GM06990 (cell line): ENCODE data around the gene CCDC38.

Source experiments
- DNase-seq: peaks from one replicate; pipeline ENCODE4 v3.0.0-alpha.2; 2011; ENCODE audit not compliant: insufficient read length; ENCODE audit errors: extremely low read depth
- H3K27me3 ChIP-seq: replicated peaks from 2 replicates; pipeline ENCODE4 v1.6.0; 2011; ENCODE audit warnings: low read length; ENCODE audit not compliant: control insufficient read depth, insufficient read depth
- H3K36me3 ChIP-seq: 2 replicates; pipeline ENCODE4 v1.5.1; 2011; ENCODE audit warnings: low read length; ENCODE audit not compliant: control insufficient read depth, insufficient read depth
- H3K4me3 ChIP-seq: replicated peaks from 2 replicates; pipeline ENCODE4 v1.5.1; 2011; ENCODE audit warnings: low read depth, mild to moderate bottlenecking, control low read depth, low read length
- CTCF ChIP-seq: IDR thresholded peaks from 2 replicates; pipeline ENCODE4 v1.5.1; 2011; ENCODE audit warnings: low read length, control low read depth, mild to moderate bottlenecking, inconsistent platforms; ENCODE audit not compliant: insufficient read depth, poor library complexity, severe bottlenecking

The CCDC38 gene

GRCh38 chr12:95919110-95919509 lies 23.3 kb downstream of the CCDC38 start:
- DNase-seq: no peak
- TF ChIP-seq CTCF: no peak
- Histone ChIP-seq H3K27me3 (no peaks in the 10 kb centered on the region), H3K36me3 (no peaks in the 10 kb centered on the region), H3K4me3 (no peak overlapping the region)

DNA sequence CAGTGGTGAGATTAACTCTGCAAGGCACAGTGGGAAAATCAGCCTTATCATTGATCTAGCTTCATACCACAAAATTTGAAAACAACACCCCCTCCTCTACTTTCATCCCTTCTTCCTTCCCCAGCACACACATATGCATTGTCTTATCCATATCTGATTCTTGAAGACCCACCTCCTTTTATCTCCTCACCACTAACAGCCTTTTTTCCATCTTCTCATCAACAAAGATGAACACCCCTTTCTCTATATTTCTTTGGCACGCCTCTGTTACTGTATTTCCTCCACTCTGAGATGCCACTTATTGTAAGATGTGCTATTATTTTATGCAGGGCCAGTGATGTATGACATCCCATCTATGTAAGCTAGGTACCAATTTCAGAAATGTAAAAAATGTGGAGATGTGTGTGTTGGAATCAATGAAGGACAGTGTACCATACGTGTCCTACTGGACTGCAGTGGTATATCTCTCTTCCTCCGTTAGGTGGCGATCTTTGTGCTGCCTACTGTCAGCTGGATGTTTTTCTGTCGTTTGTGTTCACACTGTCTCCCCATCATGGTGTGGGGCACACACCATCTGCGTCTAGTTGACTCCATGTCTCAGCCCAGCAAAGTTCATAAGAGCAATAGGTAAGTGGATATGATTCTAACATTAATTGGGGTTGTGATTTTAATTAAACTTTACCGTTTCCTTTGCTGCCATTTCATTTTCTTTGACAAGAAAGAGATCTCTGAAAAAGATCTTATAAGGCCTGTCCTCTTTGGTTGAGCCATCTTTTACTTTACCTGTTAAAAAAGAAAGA lies 24.0 kb downstream of the CCDC38 start:
- DNase-seq: no peak
- H3K4me3 ChIP-seq: no peak overlapping the region
- H3K36me3 ChIP-seq: no peaks in the 10 kb centered on the region
- TF ChIP-seq CTCF: peak; percentile 77
- H3K27me3 ChIP-seq: no peaks in the 10 kb centered on the region

DNA sequence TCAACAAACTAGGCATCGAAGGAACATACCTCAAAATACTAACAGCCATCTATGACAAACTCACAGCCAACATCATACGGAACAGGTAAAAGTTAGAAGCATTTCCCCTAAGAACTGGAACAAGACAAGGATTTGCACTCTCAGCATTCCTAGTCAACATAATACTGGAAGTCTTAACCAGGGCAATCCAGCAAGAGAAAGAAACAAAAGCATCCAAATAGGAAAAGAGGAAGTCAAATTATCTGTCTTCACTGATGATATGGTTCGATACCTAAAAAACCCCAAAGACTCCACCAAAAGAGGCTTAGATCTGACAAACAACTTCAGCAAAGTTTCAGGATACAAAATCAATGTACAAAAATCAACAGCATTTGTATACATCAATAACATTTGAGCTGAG lies 32.5 kb downstream of the CCDC38 start:
- no peak for TF ChIP-seq CTCF
- no peak for DNase-seq
- Histone ChIP-seq H3K4me3 (no peak overlapping the region), H3K27me3 (no peaks in the 10 kb centered on the region), H3K36me3 (no peaks in the 10 kb centered on the region)

- no peak for DNase-seq
- Histone ChIP-seq H3K27me3 (no peaks in the 10 kb centered on the region), H3K36me3 (no peaks in the 10 kb centered on the region), H3K4me3 (no peak overlapping the region)
- no peak for TF ChIP-seq CTCF
Measured at GRCh38 chr12:95908573-95908972, 33.8 kb downstream of the CCDC38 start.

DNA sequence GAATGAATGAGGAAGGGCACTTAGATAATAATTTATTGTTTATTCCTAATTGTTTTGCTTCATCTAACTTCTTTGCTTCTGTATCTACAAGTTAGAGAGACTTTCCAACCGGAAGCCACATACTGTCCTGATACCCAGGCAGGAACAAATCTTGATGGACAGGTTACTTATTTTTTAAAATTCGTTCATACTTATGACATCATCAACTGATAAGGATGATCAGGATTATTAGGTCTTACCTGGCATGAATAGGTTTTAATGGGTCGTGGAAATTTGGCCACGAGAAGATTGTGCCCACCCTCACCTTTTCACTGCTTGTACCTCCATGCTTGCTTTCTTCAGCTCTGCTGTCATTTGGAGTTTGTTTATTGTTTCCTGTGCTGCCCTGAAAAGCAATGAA lies 44.3 kb downstream of the CCDC38 start:
- no peak for TF ChIP-seq CTCF
- Histone ChIP-seq H3K36me3 (no peaks in the 10 kb centered on the region), H3K27me3 (no peaks in the 10 kb centered on the region), H3K4me3 (no peak overlapping the region)
- no peak for DNase-seq
